PC-3 (cell line): ENCODE results near the gene FCRL6. TPM values are rescaled to one million over a fixed set of nuclear protein-coding genes. Genes with fewer than 3 reads are reported as not detected.

Experiments
- ATAC-seq: fragments of 200-7000 bp; cut with Tn5 transposase; 2 replicates; pipeline ENCODE4 v1.9.1; 2020; ENCODE audit warnings: mild to moderate bottlenecking, moderate library complexity
- BruUV-seq: library from RNA; stranded (reverse); fragments of 400-500 nt; replicated peaks from 2 replicates; lab custom pipeline; 2021; lab: Mats Ljungman, UMichigan
- CTCF ChIA-PET: fragments of 300-600 bp; sonication (Branson Sonifier 250); formaldehyde crosslinking; loops from one replicate; lab custom pipeline; 2022; ENCODE audit warnings: antibody characterized with exemption; lab: Charles Lee
- POLR2A ChIA-PET: fragments of 300-600 bp; sonication (Branson Sonifier 250); formaldehyde crosslinking; loops from one replicate; lab custom pipeline; 2022; ENCODE audit warnings: antibody characterized with exemption; ENCODE audit not compliant: unreplicated experiment; lab: Charles Lee
- DNase-seq: peaks from one replicate; pipeline ENCODE4 v3.0.0-alpha.2; 2015
- H2AFZ ChIP-seq: fragments of 300-600 bp; sonication (generic); 2 replicates; pipeline ENCODE4 v1.6.0; 2016; ENCODE audit warnings: antibody characterized with exemption, low read length
- H3F3A ChIP-seq: fragments of 300-600 bp; sonication (generic); one replicate; pipeline ENCODE4 v1.6.0; 2017; ENCODE audit warnings: antibody characterized with exemption, low read length, control low read depth, mild to moderate bottlenecking; ENCODE audit not compliant: unreplicated experiment
- H3K27ac ChIP-seq: fragments of 300-600 bp; sonication (generic); 2 replicates; pipeline ENCODE4 v1.5.1; 2016; ENCODE audit warnings: mild to moderate bottlenecking, low read length
- H3K27me3 ChIP-seq: fragments of 300-600 bp; sonication (generic); 2 replicates; pipeline ENCODE4 v1.6.1; 2016; ENCODE audit warnings: low read length, mixed read lengths
- H3K36me3 ChIP-seq: fragments of 300-600 bp; sonication (generic); 2 replicates; pipeline ENCODE4 v1.6.1; 2016; ENCODE audit warnings: low read depth, mixed run types, low read length, mixed read lengths
- H3K4me1 ChIP-seq: fragments of 300-600 bp; sonication (generic); 2 replicates; pipeline ENCODE4 v1.5.1; 2016; ENCODE audit warnings: low read length; ENCODE audit not compliant: insufficient read depth
- H3K4me2 ChIP-seq: fragments of 300-600 bp; sonication (generic); 2 replicates; pipeline ENCODE4 v1.6.0; 2016; ENCODE audit warnings: low read length
- H3K4me3 ChIP-seq: fragments of 300-600 bp; sonication (generic); 2 replicates; pipeline ENCODE4 v1.5.1; 2016; ENCODE audit warnings: mild to moderate bottlenecking, low read length, mixed read lengths
- H3K79me2 ChIP-seq: fragments of 300-600 bp; sonication (generic); 2 replicates; pipeline ENCODE4 v1.6.1; 2017; ENCODE audit warnings: low read length, mixed read lengths
- H3K9ac ChIP-seq: fragments of 300-600 bp; sonication (generic); 2 replicates; pipeline ENCODE4 v1.6.0; 2016; ENCODE audit warnings: mild to moderate bottlenecking, low read length
- H3K9me2 ChIP-seq: fragments of 300-600 bp; sonication (generic); replicated peaks from 2 replicates; pipeline ENCODE4 v1.6.1; 2016; ENCODE audit warnings: mixed run types, low read length, mixed read lengths
- H3K9me3 ChIP-seq: fragments of 300-600 bp; sonication (generic); 2 replicates; pipeline ENCODE4 v1.6.1; 2016; ENCODE audit warnings: low read length, mixed read lengths
- H4K20me1 ChIP-seq: fragments of 300-600 bp; sonication (generic); 2 replicates; pipeline ENCODE4 v1.6.1; 2016; ENCODE audit warnings: low read length, mixed read lengths
- EZH2 ChIP-seq: fragments of 300-600 bp; sonication (generic); IDR thresholded peaks from one replicate; pipeline ENCODE4 v1.6.1; 2017; ENCODE audit warnings: antibody characterized with exemption, mild to moderate bottlenecking, low read length; ENCODE audit not compliant: unreplicated experiment
- EZH2phosphoT487 ChIP-seq: fragments of 300-600 bp; sonication (generic); IDR thresholded peaks from 2 replicates; pipeline ENCODE4 v1.6.1; 2018; ENCODE audit warnings: mild to moderate bottlenecking, antibody characterized with exemption, low read length, borderline replicate concordance
- intact Hi-C: fragments of 100-400 bp; cut with micrococcal nuclease; formaldehyde crosslinking; loops from 2 replicates; pipeline ENCODE4 v1.9.0; 2023
- total RNA-seq: library from RNA; depleted of rRNA; stranded (reverse); fragments of >200 nt; gene quantifications from 2 replicates; pipeline ENCODE4 v1.2.3, GENCODE V29; 2014
- TF ChIP-seq, protein P1 (sequence below): fragments of 300-600 bp; sonication (generic); conservative IDR thresholded peaks from 2 replicates; pipeline ENCODE4 v1.5.1; 2017; ENCODE audit warnings: antibody characterized with exemption, low read depth, mild to moderate bottlenecking, low read length

FCRL6 gene
- total RNA-seq, 1 experiment from 2014 or later, result not detected

- Histone ChIP-seq H3K9ac (no peak overlapping the region), H3K79me2 (no peaks in the 10 kb centered on the region), H3K27me3 (peaks cover 31% of the 10 kb centered on the region), H3K36me3 (no peaks in the 10 kb centered on the region), H3K4me2 (no peak overlapping the region), H4K20me1 (no peaks in the 10 kb centered on the region), H3K27ac (no peak overlapping the region), H3K9me2 (no peaks in the 10 kb centered on the region), H3K4me3 (no peak overlapping the region), H3K9me3 (no peaks in the 10 kb centered on the region), H2AFZ (0 out of 2 replicates have a peak overlapping the region, but pooled peaks have one; percentile 3), H3F3A (no peaks in the 10 kb centered on the region), H3K4me1 (peaks cover 5% of the 10 kb centered on the region; the same call in 1 of the 2 replicates)
- DNase-seq (no peak), ATAC-seq (no peak)
- TF ChIP-seq, protein P1, sequence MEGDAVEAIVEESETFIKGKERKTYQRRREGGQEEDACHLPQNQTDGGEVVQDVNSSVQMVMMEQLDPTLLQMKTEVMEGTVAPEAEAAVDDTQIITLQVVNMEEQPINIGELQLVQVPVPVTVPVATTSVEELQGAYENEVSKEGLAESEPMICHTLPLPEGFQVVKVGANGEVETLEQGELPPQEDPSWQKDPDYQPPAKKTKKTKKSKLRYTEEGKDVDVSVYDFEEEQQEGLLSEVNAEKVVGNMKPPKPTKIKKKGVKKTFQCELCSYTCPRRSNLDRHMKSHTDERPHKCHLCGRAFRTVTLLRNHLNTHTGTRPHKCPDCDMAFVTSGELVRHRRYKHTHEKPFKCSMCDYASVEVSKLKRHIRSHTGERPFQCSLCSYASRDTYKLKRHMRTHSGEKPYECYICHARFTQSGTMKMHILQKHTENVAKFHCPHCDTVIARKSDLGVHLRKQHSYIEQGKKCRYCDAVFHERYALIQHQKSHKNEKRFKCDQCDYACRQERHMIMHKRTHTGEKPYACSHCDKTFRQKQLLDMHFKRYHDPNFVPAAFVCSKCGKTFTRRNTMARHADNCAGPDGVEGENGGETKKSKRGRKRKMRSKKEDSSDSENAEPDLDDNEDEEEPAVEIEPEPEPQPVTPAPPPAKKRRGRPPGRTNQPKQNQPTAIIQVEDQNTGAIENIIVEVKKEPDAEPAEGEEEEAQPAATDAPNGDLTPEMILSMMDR, result no peak
- TF ChIP-seq EZH2 (no peak), EZH2phosphoT487 (no peak)
- POLR2A ChIA-PET, result no interaction called here
- CTCF ChIA-PET, result interaction anchor here (0.6 to 2.9 kb wide), 9 partner anchors 13 to 452 kb away, joined by 3 to 105 read pairs (median 3); partner anchors contain the start of gene DUSP23
- no TSS peak for BruUV-seq
- intact Hi-C loops, result loop anchor here (1.0 to 2.0 kb wide), 5 partner anchors 17 to 208 kb away; partner anchors contain the start of gene IGSF9
These were observed 2.6 kb upstream of the FCRL6 start for GRCh38 chr1:159799446-159799985.

DNA sequence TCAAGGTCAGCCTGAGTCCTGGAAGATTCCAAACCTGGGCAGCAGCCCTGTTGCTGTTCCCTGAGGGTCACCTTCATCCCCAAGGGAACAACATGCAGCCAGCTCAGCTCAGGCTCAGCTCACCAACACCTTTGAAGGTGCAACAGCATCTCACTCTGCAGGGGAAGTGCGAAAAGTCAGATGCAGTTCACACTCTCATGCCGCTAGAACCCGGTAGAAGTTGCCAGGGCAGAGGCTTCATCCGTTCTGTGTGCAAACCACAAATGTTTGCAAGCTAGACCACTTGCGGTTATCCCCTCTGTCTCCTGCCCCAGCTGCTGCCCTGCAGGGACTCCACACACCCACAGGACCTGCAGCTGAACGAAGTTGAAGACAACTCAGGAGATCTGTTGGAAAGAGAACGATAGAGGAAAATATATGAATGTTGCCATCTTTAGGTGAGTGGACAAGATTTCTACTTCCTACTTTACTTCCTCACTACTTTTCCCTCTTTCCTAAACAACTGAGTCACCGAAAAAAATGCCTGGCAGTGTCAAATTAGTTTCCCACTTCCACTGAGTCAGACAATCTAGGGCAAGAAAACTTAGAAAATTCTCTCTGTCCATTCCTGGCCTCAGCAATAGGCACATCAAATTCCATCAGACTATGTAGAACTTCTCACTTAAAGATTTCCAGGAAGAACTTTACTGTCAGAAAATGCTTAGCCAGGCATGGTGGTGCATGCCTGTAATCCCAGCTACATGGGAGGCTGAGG lies 1.8 kb upstream of the FCRL6 start:
- no peaks in the 10 kb centered on the region for H3F3A ChIP-seq
- H3K9me2 ChIP-seq, result no peaks in the 10 kb centered on the region
- CTCF ChIA-PET, result interaction anchor here (2.8 to 2.9 kb wide), 2 partner anchors 91 to 207 kb away, joined by 34 to 105 read pairs; no protein-coding TSS in a partner anchor
- H3K9ac ChIP-seq, result no peak overlapping the region
- intact Hi-C loops, result no loop called here
- no peak for TF ChIP-seq EZH2
- no peak for TF ChIP-seq EZH2phosphoT487
- TF ChIP-seq, protein P1, result no peak
- H3K9me3 ChIP-seq, result no peaks in the 10 kb centered on the region
- no peaks in the 10 kb centered on the region for H4K20me1 ChIP-seq
- H3K79me2 ChIP-seq, result no peaks in the 10 kb centered on the region
- no peak overlapping the region for H3K4me2 ChIP-seq
- H3K27me3 ChIP-seq, result peaks cover 23% of the 10 kb centered on the region
- H3K4me1 ChIP-seq, result peaks cover 12% of the 10 kb centered on the region
- no peak for ATAC-seq
- H3K27ac ChIP-seq, result no peak overlapping the region
- H3K36me3 ChIP-seq, result no peaks in the 10 kb centered on the region
- no TSS peak for BruUV-seq
- POLR2A ChIA-PET, result no interaction called here
- DNase-seq, result peak; percentile 19
- 0 out of 2 replicates have a peak overlapping the region, but pooled peaks have one; percentile 24 for H2AFZ ChIP-seq
- no peak overlapping the region for H3K4me3 ChIP-seq
